ENCODE data around the gene ECI1.

GRCh38 chr16:2210009-2210332 lies 41.4 kb downstream of the ECI1 start:
- TF ChIP-seq POLR2A (IDR thresholded peaks at IDR 0.05) (no peak), CTCF (IDR thresholded peaks at IDR 0.05) (no peak), POLR2AphosphoS5 (IDR thresholded peaks at IDR 0.05; ENCODE audit: insufficient read depth in 1 of 2, low read depth in 1 of 2) (no peak)

All from vagina (tissue), 2 donors.